ENCODE results near the gene PDLIM3. TPM values are rescaled to one million over a fixed set of nuclear protein-coding genes. Genes with fewer than 3 reads are reported as not detected.
A peak's percentile ranks its signal among the peaks of the same experiment; 100 is the strongest.

Gene PDLIM3
- total and polyA plus RNA-seq, 2 experiments from 2014 or later, result 8.5 to 18.0 TPM

GRCh38 chr4:185546335-185546734 is 11.0 kb upstream of the PDLIM3 start (continued):
- TF ChIP-seq, protein P1, sequence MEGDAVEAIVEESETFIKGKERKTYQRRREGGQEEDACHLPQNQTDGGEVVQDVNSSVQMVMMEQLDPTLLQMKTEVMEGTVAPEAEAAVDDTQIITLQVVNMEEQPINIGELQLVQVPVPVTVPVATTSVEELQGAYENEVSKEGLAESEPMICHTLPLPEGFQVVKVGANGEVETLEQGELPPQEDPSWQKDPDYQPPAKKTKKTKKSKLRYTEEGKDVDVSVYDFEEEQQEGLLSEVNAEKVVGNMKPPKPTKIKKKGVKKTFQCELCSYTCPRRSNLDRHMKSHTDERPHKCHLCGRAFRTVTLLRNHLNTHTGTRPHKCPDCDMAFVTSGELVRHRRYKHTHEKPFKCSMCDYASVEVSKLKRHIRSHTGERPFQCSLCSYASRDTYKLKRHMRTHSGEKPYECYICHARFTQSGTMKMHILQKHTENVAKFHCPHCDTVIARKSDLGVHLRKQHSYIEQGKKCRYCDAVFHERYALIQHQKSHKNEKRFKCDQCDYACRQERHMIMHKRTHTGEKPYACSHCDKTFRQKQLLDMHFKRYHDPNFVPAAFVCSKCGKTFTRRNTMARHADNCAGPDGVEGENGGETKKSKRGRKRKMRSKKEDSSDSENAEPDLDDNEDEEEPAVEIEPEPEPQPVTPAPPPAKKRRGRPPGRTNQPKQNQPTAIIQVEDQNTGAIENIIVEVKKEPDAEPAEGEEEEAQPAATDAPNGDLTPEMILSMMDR (conservative IDR thresholded peaks at IDR 0.05; ENCODE audit: low read depth in 2 of 2), result no peak

DNA sequence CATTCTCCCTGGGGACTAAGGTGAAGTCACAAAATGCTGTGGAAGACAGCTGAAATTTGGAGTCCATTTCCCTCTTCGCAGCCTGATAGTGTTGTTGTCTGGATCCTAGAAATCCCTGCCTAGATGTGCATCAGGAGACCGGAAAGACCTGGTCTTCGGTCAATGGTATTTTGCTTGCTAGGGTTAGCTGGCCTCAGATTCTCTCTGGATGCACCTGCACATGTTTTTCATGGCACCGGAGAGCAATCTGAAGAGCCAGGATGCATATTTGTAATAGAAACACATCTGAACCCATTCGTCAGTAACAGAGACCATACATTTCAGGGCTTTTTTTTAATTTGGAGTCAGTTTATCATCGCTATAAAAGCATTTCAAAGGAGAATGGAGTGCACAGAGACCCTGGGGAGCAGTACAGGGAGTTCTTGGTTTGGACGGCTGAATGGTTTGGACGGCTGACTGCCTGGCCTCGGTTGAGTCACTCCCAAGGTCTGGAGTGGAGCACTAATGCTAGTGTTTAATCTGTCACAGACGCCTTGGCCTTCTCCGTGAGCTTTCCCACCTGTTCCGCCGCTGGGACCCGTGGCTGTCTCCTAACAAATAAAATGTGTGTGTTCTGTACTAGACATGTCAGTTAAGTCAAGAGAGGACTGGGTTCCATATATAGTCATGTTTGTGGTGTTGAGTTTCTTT is 7.5 kb upstream of the PDLIM3 start:
- Histone ChIP-seq H3K4me3 (no peak overlapping the region), H3K36me3 (ENCODE audit: insufficient read depth) (no peaks in the 10 kb centered on the region), H3K4me2 (no peak overlapping the region), H2AFZ (peak overlapping the region; percentile 88; the same call in 1 of the 2 replicates), H3K9me2 (ENCODE audit: insufficient read depth) (peaks cover 9% of the 10 kb centered on the region; the same call in 1 of the 2 replicates), H3F3A (replicated peaks; ENCODE audit: low read depth) (no peaks in the 10 kb centered on the region), H3K79me2 (replicated peaks; ENCODE audit: insufficient read depth) (no peaks in the 10 kb centered on the region), H3K27me3 (ENCODE audit: insufficient read depth) (no peaks in the 10 kb centered on the region; the same call in 1 of the 2 replicates), H3K27ac (ENCODE audit: low read depth) (no peak overlapping the region), H4K20me1 (replicated peaks; ENCODE audit: insufficient read depth) (no peaks in the 10 kb centered on the region), H3K4me1 (ENCODE audit: insufficient read depth) (peaks cover 12% of the 10 kb centered on the region; the same call in 1 of the 2 replicates)
- Mint-ChIP-seq H3K9me3 (no peaks in the 10 kb centered on the region), H3K27ac (no peak overlapping the region), H3K27me3 (ENCODE audit: insufficient read depth, low read depth, poor library complexity) (no peaks in the 10 kb centered on the region), H3K36me3 (ENCODE audit: low read depth) (no peaks in the 10 kb centered on the region), H3K4me1 (peaks cover 2% of the 10 kb centered on the region; the same call in 1 of the 3 replicates), H3K4me3 (no peak overlapping the region)
- ATAC-seq, result no peak
- no peak for DNase-seq (ENCODE audit: low spot score)
- TF ChIP-seq POLR2AphosphoS5 (IDR thresholded peaks at IDR 0.05; ENCODE audit: low read depth), result no peak
- TF ChIP-seq CREB1 (CRISPR knock-in tag; IDR thresholded peaks at IDR 0.05; ENCODE audit: low read depth), result no peak
- TF ChIP-seq, protein P1 (conservative IDR thresholded peaks at IDR 0.05; ENCODE audit: low read depth in 2 of 2), result no peak
- no peak for TF ChIP-seq ZNF114 (CRISPR knock-in tag; IDR thresholded peaks at IDR 0.05)
- no peak for TF ChIP-seq ZNF331 (CRISPR knock-in tag; IDR thresholded peaks at IDR 0.05; ENCODE audit: low read depth)
- TF ChIP-seq, protein P2, sequence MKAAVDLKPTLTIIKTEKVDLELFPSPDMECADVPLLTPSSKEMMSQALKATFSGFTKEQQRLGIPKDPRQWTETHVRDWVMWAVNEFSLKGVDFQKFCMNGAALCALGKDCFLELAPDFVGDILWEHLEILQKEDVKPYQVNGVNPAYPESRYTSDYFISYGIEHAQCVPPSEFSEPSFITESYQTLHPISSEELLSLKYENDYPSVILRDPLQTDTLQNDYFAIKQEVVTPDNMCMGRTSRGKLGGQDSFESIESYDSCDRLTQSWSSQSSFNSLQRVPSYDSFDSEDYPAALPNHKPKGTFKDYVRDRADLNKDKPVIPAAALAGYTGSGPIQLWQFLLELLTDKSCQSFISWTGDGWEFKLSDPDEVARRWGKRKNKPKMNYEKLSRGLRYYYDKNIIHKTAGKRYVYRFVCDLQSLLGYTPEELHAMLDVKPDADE (IDR thresholded peaks at IDR 0.05), result no peak
- TF ChIP-seq, protein P3, sequence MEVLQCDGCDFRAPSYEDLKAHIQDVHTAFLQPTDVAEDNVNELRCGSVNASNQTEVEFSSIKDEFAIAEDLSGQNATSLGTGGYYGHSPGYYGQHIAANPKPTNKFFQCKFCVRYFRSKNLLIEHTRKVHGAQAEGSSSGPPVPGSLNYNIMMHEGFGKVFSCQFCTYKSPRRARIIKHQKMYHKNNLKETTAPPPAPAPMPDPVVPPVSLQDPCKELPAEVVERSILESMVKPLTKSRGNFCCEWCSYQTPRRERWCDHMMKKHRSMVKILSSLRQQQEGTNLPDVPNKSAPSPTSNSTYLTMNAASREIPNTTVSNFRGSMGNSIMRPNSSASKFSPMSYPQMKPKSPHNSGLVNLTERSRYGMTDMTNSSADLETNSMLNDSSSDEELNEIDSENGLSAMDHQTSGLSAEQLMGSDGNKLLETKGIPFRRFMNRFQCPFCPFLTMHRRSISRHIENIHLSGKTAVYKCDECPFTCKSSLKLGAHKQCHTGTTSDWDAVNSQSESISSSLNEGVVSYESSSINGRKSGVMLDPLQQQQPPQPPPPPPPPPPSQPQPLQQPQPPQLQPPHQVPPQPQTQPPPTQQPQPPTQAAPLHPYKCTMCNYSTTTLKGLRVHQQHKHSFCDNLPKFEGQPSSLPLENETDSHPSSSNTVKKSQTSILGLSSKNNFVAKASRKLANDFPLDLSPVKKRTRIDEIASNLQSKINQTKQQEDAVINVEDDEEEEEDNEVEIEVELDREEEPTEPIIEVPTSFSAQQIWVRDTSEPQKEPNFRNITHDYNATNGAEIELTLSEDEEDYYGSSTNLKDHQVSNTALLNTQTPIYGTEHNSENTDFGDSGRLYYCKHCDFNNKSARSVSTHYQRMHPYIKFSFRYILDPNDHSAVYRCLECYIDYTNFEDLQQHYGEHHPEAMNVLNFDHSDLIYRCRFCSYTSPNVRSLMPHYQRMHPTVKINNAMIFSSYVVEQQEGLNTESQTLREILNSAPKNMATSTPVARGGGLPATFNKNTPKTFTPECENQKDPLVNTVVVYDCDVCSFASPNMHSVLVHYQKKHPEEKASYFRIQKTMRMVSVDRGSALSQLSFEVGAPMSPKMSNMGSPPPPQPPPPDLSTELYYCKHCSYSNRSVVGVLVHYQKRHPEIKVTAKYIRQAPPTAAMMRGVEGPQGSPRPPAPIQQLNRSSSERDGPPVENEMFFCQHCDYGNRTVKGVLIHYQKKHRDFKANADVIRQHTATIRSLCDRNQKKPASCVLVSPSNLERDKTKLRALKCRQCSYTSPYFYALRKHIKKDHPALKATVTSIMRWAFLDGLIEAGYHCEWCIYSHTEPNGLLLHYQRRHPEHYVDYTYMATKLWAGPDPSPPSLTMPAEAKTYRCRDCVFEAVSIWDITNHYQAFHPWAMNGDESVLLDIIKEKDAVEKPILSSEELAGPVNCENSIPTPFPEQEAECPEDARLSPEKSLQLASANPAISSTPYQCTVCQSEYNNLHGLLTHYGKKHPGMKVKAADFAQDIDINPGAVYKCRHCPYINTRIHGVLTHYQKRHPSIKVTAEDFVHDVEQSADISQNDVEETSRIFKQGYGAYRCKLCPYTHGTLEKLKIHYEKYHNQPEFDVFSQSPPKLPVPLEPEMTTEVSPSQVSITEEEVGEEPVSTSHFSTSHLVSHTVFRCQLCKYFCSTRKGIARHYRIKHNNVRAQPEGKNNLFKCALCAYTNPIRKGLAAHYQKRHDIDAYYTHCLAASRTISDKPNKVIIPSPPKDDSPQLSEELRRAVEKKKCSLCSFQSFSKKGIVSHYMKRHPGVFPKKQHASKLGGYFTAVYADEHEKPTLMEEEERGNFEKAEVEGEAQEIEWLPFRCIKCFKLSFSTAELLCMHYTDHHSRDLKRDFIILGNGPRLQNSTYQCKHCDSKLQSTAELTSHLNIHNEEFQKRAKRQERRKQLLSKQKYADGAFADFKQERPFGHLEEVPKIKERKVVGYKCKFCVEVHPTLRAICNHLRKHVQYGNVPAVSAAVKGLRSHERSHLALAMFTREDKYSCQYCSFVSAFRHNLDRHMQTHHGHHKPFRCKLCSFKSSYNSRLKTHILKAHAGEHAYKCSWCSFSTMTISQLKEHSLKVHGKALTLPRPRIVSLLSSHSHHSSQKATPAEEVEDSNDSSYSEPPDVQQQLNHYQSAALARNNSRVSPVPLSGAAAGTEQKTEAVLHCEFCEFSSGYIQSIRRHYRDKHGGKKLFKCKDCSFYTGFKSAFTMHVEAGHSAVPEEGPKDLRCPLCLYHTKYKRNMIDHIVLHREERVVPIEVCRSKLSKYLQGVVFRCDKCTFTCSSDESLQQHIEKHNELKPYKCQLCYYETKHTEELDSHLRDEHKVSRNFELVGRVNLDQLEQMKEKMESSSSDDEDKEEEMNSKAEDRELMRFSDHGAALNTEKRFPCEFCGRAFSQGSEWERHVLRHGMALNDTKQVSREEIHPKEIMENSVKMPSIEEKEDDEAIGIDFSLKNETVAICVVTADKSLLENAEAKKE (CRISPR knock-in tag; IDR thresholded peaks at IDR 0.05), result no peak
- TF ChIP-seq REST (IDR thresholded peaks at IDR 0.05; ENCODE audit: unreplicated experiment), result no peak

Data from GM23338 (cell line).